Measurements from ENCODE around the gene DNAJB13.

DNA sequence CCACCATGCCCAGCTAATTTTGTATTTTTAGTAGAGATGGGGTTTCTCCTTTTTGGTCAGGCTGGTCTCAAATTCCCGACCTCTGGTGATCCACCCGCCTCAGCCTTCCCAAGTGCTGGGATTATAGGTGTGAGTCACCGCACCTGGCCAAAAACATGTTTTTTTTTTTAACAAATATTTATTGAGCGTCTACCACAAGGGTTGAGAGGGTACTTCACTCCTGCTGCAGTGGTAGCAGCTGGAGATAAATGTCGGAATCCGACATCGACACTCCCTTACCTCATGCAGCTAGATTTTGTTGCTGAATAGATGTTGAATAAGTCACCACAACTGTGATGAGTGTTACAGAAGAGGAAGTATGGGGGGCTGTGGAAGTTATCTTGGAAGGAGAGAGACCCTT, 971 bp downstream of the DNAJB13 start:
- no peak for TF ChIP-seq CTCF (IDR thresholded peaks at IDR 0.05)
- TF ChIP-seq EP300 (IDR thresholded peaks at IDR 0.05): no peak
- no peak for TF ChIP-seq POLR2A (IDR thresholded peaks at IDR 0.05)

Data from gastroesophageal sphincter (tissue), 3 donors.